Activated naive CD8-positive, alpha-beta T cell treated with anti-CD3 and anti-CD28 coated beads for 36 hours (primary cell): ENCODE results near the gene CCDC186. TPM values are rescaled to one million over a fixed set of nuclear protein-coding genes. Genes with fewer than 3 reads are reported as not detected.
"Not testable (repeated sequence)": the region's sequence is repeated elsewhere in the genome, so short reads cannot be mapped to it uniquely, and the experiment has no call there.

Experiments used
- DNase-seq: peaks from one replicate; pipeline ENCODE4 v3.0.0; 2021
- H3K27ac Mint-ChIP-seq: one replicate; pipeline ENCODE4 v1.8.0; 2022; ENCODE audit warnings: mild to moderate bottlenecking, moderate library complexity, mixed read lengths
- H3K27me3 Mint-ChIP-seq: one replicate; pipeline ENCODE4 v1.8.0; 2022; ENCODE audit warnings: mild to moderate bottlenecking, mixed read lengths
- H3K36me3 Mint-ChIP-seq: one replicate; pipeline ENCODE4 v1.8.0; 2021; ENCODE audit warnings: mild to moderate bottlenecking, mixed read lengths
- H3K4me1 Mint-ChIP-seq: one replicate; pipeline ENCODE4 v1.8.0; 2021; ENCODE audit warnings: mixed read lengths
- H3K4me3 Mint-ChIP-seq: one replicate; pipeline ENCODE4 v1.8.0; 2022; ENCODE audit warnings: mild to moderate bottlenecking, moderate library complexity, mixed read lengths
- H3K9me3 Mint-ChIP-seq: one replicate; pipeline ENCODE4 v1.8.0; 2022; ENCODE audit warnings: mixed read lengths
- total RNA-seq, 2 experiments: library from RNA; stranded (reverse); gene quantifications; one replicate each; pipeline ENCODE4 v1.2.3, GENCODE V29; 2021

CCDC186 gene
- total RNA-seq, 2 experiments from 2014 or later, result 8.3 to 10.3 TPM

DNA sequence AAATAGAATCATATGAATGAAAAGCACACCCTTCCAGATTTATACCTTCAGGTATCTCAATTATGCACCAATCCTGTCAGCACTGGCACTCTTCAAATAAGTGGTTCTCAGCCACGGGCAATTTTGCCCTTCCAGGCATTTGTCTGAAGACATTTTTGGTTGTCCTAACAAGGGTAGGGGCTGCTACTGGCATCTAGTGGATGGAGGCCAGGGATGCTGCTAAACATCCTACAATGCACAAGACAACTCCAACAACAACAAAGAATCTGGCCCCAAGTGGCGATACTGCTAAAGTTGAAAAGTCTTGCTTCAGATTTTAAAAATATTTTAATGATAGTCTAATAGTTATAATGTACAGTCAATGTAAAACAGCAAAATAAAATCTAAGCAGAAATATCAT, 16.1 kb downstream of the CCDC186 start:
- H3K9me3 Mint-ChIP-seq, result no peaks in the 10 kb centered on the region
- no peak overlapping the region for H3K4me3 Mint-ChIP-seq
- no peak overlapping the region for H3K27ac Mint-ChIP-seq
- DNase-seq, result no peak
- peaks cover 14% of the 10 kb centered on the region for H3K36me3 Mint-ChIP-seq
- peaks cover 17% of the 10 kb centered on the region for H3K4me1 Mint-ChIP-seq
- no peaks in the 10 kb centered on the region for H3K27me3 Mint-ChIP-seq

DNA sequence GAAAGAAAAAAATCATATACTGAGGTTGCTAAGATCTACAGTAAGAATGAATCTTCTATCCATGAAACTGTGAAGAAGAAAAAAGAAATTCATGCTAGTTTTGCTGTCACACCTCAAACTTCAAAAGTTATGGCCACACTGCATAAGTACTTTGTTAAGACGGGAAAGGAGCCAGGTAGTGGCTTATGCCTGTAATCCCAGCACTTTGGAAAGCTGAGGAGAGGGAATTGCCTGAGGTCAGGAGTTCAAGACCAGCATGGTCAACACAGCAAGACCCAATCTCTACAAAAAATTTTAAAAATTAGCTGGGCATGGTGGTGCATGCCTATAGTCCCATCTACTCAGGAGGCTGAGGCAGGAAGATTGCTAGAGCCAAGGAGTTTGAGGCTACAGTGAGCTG, 22.1 kb downstream of the CCDC186 start:
- Mint-ChIP-seq H3K4me3 (no peak overlapping the region), H3K4me1 (peaks cover 9% of the 10 kb centered on the region), H3K27ac (no peak overlapping the region), H3K27me3 (no peaks in the 10 kb centered on the region), H3K9me3 (no peaks in the 10 kb centered on the region), H3K36me3 (peaks cover 18% of the 10 kb centered on the region)
- no peak for DNase-seq

DNA sequence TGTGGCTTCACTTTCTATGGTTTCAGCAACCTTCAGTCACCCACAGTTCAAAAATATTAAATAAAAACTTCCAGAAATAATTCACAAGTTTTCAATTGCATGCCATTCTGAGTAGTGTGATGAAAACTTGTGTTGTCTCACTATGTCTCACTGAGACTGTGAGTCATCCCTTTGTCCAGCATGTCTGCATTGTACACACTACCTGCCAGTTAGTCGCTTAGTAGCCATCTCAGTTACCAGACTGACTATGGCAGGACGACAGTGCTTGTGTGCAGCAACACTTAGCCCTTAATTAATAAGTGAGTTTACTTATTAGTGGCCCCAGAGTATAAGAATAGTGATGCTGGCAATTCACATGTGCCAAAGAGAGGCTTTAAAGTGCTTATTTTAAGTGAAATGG, 22.5 kb downstream of the CCDC186 start:
- no peak for DNase-seq
- Mint-ChIP-seq H3K27ac (no peak overlapping the region), H3K4me1 (peaks cover 9% of the 10 kb centered on the region), H3K9me3 (no peaks in the 10 kb centered on the region), H3K4me3 (no peak overlapping the region), H3K36me3 (peaks cover 18% of the 10 kb centered on the region), H3K27me3 (no peaks in the 10 kb centered on the region)

DNA sequence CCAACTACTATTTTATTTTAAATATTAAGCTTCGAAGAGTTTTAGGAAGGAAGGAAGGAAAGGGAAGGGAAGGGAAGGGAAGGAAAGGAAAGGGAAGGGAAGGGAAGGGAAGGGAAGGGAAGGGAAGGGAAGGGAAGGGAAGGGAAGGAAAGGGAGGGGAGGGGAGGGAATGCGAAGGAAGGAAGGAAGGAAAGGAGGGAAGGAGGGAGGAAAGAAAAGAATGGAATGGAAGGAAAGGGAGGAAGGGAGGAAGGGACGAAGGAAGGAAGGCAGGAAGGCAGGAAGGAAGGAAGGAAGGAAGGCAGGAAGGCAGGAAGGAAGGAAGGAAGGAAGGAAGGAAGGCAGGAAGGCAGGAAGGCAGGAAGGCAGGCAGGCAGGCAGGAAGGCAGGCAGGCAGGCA, 24.5 kb downstream of the CCDC186 start:
- H3K4me3 Mint-ChIP-seq, H3K27ac Mint-ChIP-seq, DNase-seq, H3K9me3 Mint-ChIP-seq, H3K27me3 Mint-ChIP-seq, H3K4me1 Mint-ChIP-seq: not testable (repeated sequence)
- peaks cover 19% of the 10 kb centered on the region for H3K36me3 Mint-ChIP-seq

DNA sequence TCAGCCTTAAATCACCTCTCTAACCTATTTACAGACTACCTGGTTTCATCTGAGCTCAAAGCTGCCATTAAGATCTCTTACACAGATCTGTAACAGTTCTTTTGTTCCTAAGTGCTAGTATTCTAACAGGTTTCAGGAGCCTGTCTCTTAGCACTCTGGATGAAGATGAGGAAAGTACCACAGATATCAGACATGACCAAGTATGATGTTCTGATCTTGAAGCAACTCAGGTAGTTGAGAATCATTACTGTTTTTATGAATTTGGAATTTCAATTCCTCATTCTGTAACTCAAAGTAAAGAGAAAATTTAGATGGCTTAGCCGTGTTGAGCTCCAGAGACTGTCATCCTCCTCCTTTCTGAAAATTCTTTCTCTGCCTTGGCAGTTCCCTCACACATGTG, 30.8 kb downstream of the CCDC186 start:
- Mint-ChIP-seq H3K4me3 (no peak overlapping the region), H3K27ac (no peak overlapping the region), H3K36me3 (peaks cover 7% of the 10 kb centered on the region), H3K4me1 (no peaks in the 10 kb centered on the region), H3K9me3 (no peaks in the 10 kb centered on the region), H3K27me3 (no peaks in the 10 kb centered on the region)
- DNase-seq, result no peak

DNA sequence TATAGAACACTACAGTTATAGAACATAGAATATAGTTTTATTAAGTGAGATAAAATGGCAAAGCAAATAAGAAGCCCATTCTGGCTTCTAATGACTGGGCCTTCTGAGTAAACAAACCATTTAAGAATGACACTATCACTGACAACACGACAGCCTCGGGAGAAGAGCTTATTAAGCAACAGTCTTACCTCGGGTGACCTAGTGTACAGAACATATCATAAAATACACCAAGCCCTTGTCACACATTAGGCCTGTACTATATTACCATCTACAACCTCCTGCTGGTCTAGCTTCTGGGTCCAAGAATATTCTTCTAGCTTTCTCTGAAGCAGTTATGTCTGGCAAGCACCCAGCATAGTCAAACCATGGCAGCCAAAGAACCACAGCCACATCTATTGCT, 32.0 kb downstream of the CCDC186 start:
- H3K9me3 Mint-ChIP-seq, result no peaks in the 10 kb centered on the region
- H3K4me1 Mint-ChIP-seq, result no peaks in the 10 kb centered on the region
- H3K27ac Mint-ChIP-seq, result no peak overlapping the region
- no peaks in the 10 kb centered on the region for H3K27me3 Mint-ChIP-seq
- DNase-seq, result no peak
- H3K36me3 Mint-ChIP-seq, result peaks cover 7% of the 10 kb centered on the region
- H3K4me3 Mint-ChIP-seq, result no peak overlapping the region

DNA sequence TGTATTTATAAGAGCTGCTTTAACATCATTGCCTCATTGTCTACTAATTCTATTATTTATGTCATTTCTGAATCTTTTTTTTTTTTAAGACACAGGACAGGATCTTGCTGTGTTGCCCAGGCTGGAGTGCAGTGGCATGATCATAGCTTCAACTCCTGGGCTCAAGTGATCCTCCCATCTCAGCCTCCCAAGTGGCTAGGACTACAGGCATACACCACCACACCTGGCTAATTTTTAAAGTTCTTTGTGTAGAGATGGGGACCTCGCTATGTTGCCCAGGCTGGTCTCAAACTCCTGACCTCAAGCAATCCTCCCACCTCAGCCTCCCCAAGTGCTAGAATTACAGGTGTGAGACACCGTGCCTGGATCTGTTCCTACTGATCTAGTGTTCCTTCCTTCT, 33.2 kb downstream of the CCDC186 start:
- not testable (repeated sequence) for H3K4me3 Mint-ChIP-seq, DNase-seq, H3K36me3 Mint-ChIP-seq, H3K27ac Mint-ChIP-seq, H3K27me3 Mint-ChIP-seq, H3K4me1 Mint-ChIP-seq, H3K9me3 Mint-ChIP-seq

DNA sequence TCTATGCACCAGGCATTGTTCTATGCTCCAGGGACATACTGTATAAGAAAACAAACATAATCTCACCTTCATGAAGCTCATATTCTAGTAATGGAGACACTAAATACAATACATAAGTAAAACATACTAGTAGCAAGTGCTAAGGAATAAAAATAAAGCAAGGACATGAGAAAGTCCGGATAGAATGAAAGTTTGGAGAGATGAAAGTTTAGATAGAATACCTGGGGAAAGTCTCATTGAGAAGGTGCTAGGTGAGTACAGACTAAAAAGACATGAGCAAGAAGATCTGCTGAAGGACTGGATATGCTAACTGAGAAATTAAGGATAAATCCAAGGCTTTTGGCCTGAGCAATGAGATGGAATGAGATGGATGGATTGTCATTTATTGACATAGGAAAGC, 34.0 kb downstream of the CCDC186 start:
- Mint-ChIP-seq H3K9me3 (no peaks in the 10 kb centered on the region), H3K27me3 (no peaks in the 10 kb centered on the region), H3K4me1 (no peaks in the 10 kb centered on the region), H3K27ac (no peak overlapping the region), H3K36me3 (peaks cover 2% of the 10 kb centered on the region), H3K4me3 (no peak overlapping the region)
- DNase-seq, result no peak

DNA sequence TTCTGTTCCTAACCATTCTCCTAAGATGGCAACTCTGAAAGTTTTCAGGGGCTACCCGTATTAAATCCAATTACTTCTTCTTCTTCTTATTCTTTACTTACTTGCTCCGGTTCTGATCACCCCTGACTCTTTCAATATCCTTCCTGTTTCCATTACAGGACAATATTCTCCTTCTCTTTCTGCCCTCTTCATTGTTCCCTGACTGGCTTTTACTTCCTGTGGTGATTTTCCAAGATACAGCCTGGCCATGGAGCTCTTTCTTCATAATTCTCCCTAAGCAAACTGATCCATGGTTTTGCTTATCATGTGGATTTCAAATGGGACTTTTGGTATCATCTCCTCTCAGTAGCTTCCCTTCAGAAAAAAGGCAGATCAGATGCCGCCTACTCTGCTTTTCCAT, 35.4 kb downstream of the CCDC186 start:
- H3K9me3 Mint-ChIP-seq, result no peaks in the 10 kb centered on the region
- H3K36me3 Mint-ChIP-seq, result no peaks in the 10 kb centered on the region
- H3K4me3 Mint-ChIP-seq, result no peak overlapping the region
- H3K27me3 Mint-ChIP-seq, result no peaks in the 10 kb centered on the region
- DNase-seq, result no peak
- H3K27ac Mint-ChIP-seq, result no peak overlapping the region
- no peaks in the 10 kb centered on the region for H3K4me1 Mint-ChIP-seq

DNA sequence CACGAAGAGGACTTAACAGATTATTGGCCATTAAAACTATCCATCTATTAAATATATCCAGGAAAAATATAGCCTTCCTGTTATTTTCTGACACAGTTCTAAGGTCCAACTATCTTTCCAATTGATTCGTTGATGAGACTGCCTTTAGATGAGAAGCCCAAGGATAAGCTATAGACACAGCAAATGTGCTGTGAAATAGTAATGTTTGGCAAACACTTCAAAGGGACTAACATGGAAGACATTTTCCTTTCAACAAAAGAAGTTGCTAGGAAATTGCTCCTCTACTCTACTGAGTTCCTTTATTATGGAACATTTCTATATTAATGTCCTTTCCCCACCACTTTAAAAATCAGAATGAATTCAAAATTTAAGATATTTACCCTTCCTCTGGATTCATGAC, 38.5 kb downstream of the CCDC186 start:
- Mint-ChIP-seq H3K9me3 (no peaks in the 10 kb centered on the region), H3K4me1 (no peaks in the 10 kb centered on the region), H3K27me3 (no peaks in the 10 kb centered on the region), H3K4me3 (no peak overlapping the region), H3K27ac (no peak overlapping the region), H3K36me3 (peaks cover 2% of the 10 kb centered on the region)
- DNase-seq, result no peak

DNA sequence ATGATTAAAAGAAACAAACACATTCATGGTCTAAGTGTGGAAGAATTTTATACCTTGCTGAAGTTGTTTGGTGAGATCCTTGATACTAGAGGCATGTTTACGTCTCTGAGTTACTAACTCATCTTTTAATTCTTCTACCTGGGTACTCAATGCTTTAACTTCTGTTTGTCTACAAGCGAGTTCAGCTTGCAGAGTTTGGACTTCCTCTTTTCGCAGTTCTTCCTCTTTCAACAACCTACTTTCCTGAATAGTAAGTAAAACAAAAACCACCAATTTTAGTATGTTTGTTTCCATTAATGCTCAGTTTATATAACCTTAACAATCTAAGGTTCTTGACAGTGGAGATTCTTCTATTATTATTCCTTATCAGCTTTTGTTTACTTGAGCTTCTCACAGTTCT, 42.9 kb downstream of the CCDC186 start:
- Mint-ChIP-seq H3K27me3 (no peaks in the 10 kb centered on the region), H3K27ac (no peak overlapping the region), H3K9me3 (no peaks in the 10 kb centered on the region), H3K4me1 (no peaks in the 10 kb centered on the region), H3K36me3 (peaks cover 7% of the 10 kb centered on the region), H3K4me3 (no peak overlapping the region)
- DNase-seq, result no peak

DNA sequence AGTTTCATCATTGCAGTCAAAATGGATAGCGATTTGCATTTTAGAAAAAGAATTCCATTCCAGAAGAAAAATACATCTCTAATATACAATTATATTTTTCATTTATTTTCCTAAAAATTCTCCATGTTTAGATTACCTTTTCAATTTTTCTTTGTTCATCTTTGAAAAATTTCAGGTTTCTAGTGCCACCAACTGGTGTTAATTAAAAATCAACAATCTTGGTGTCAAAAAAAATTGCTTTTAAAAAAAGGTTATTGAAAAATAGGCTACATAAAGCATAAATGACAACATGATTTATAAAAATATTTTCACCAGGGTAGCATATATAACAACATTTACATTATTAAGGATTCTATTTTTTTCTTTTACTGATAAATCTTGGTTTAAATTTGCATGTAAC, 53.0 kb downstream of the CCDC186 start:
- Mint-ChIP-seq H3K9me3 (no peaks in the 10 kb centered on the region), H3K4me1 (no peaks in the 10 kb centered on the region)

DNA sequence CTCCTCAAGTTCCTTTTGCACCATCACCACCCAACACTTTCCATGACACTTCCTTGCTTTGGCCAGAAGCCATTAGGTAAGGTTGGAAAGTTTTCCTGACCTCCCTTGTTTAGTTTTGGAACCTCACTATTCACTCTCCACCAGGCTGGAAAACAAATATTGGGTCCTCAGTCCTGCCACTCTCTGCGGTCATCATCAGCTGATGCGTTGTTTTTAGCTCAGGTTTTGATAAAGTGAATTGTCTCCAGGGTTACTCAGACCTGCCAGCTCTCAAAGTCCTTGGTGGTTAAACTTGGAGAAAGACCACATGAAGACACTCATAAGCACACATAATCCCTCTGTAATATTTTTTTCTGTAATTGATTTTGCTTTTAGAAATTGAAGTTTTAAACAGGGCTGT, 55.5 kb downstream of the CCDC186 start:
- peaks cover 3% of the 10 kb centered on the region for H3K27me3 Mint-ChIP-seq
- H3K36me3 Mint-ChIP-seq, result no peaks in the 10 kb centered on the region
- H3K4me1 Mint-ChIP-seq, result no peaks in the 10 kb centered on the region
- no peaks in the 10 kb centered on the region for H3K9me3 Mint-ChIP-seq
- H3K4me3 Mint-ChIP-seq, result no peak overlapping the region
- no peak overlapping the region for H3K27ac Mint-ChIP-seq
- DNase-seq, result no peak

More for the DNA sequence above, 53.0 kb downstream of the CCDC186 start:
- Mint-ChIP-seq H3K36me3 (peaks cover 3% of the 10 kb centered on the region), H3K4me3 (no peak overlapping the region), H3K27ac (no peak overlapping the region), H3K27me3 (no peaks in the 10 kb centered on the region)
- DNase-seq, result no peak

DNA sequence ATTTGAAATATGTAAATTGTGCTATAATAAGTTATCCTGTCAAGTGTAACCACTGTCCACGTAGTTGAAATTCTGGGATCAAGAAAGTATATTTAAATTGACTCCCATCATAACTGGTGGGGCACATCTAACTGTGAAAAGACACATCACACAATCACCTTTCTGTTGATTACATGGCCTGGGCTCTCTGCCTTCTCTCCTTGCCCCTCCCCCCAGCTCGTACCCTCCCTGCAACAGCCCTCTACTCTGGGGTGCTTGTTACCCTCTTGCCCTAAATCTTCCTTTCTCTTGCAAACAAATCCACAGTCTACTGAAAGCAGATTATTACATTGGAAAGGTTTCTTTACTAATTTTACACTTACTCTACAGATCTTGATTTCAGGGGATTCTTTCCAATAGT, 56.3 kb downstream of the CCDC186 start:
- Mint-ChIP-seq H3K27ac (no peak overlapping the region), H3K4me1 (no peaks in the 10 kb centered on the region), H3K9me3 (no peaks in the 10 kb centered on the region), H3K36me3 (no peaks in the 10 kb centered on the region), H3K4me3 (no peak overlapping the region), H3K27me3 (peaks cover 3% of the 10 kb centered on the region)
- no peak for DNase-seq

DNA sequence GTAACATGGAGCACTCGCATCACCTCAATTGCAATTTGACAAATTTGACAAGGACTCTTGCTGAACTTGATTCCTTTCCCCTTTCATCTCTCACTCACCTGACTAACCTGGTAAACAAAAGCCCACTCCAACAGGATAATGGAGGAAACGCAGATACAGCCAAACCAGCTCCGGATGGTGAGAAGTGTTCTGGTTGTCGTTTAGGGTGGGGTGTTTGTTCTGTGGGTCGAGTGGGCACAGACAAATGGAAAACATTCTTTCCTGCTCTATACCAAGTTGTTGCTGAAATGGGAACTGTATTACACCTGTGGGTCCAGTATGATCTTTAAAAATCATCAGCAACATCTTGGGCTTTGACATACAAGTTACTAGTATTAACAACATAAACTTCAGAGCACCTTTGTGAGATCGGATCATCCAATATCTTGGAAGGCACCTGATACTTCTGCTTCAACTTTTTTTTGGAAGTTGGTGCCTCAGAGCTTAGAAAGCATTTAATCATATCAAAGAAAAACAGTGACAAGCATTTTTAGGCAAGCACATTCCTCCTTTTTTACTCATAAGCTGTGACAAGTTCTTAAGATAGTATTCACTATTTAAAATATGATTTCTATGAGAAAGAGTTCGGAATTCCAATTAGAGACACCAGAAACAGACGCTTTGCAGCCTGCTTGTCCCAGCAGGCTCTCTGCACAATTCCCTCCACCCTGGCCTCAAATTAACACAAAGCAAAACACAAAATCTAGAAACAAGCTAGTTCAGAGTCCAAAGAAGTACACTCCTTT, 58.1 kb downstream of the CCDC186 start:
- no peak overlapping the region for H3K4me3 Mint-ChIP-seq
- H3K36me3 Mint-ChIP-seq, result no peaks in the 10 kb centered on the region
- H3K27me3 Mint-ChIP-seq, result peaks cover 3% of the 10 kb centered on the region
- H3K27ac Mint-ChIP-seq, result no peak overlapping the region
- H3K9me3 Mint-ChIP-seq, result no peaks in the 10 kb centered on the region
- no peaks in the 10 kb centered on the region for H3K4me1 Mint-ChIP-seq
- DNase-seq, result no peak

DNA sequence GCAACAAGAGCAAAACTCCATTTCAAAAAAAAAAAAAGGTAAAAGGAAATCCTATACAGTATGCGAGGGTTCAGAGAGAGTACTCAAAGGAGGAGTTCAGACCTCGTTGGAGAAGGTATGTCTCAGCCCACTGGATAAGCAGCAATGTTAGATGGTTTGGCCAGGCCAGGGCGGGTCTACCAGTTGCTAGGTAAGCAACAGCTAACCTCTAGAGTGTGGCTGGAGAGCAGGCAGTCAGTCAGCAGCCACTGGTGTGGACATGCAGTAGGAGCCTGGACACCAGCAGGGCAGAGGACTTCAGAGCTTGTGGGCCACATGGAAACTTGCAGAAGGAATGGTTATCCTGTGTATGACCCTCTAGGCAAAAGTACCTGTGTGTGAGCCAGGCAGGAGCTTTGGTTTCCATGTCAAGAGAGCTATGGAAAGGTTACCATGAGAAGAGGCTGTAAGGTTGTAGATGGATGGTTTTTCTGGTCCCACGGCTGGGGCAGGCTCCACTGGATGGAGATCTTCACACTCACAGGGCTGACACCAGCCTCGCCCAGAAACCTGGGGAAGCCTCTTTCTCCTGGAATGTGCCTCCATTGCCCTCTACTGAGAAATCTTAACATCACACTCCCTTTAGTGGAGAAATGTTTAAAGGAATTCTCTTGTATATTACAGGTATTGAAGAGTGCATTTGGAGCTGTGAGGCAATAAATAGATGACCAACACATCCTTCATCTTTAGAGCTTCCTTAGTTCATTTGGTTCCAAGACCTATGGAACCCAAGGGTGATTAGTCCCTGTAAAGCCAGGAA, 63.6 kb downstream of the CCDC186 start:
- H3K9me3 Mint-ChIP-seq, result no peaks in the 10 kb centered on the region
- H3K4me1 Mint-ChIP-seq, result no peaks in the 10 kb centered on the region
- no peak overlapping the region for H3K4me3 Mint-ChIP-seq
- H3K27ac Mint-ChIP-seq, result no peak overlapping the region
- DNase-seq, result no peak
- no peaks in the 10 kb centered on the region for H3K36me3 Mint-ChIP-seq
- peaks cover 3% of the 10 kb centered on the region for H3K27me3 Mint-ChIP-seq
